Transverse colon (tissue), 4 donors: Measurements from ENCODE around the gene GRK6.

ENCODE experiments used
- CTCF ChIP-seq, 5 experiments: fragments of 200-600 bp in 3 of 5; fragments of 450-650 bp in 2 of 5; sonication (generic) in 3 of 5; IDR thresholded peaks; 1 replicate in 2 of 5; 2 replicates in 3 of 5; pipeline ENCODE4 v1.5.1; 2016 to 2017; ENCODE audit warnings: antibody characterized with exemption in 5 of 5, inconsistent platforms in 3 of 5, mild to moderate bottlenecking in 2 of 5, moderate library complexity in 1 of 5
- POLR2AphosphoS5 ChIP-seq, 3 donors: sonication (generic); formaldehyde crosslinking; IDR thresholded peaks; one replicate each; pipeline ENCODE4 v1.6.1; 2016; ENCODE audit warnings: antibody characterized with exemption in 3 of 3

GRCh38 chr5:177457852-177458681 is 31.6 kb downstream of the GRK6 start:
- no peak for TF ChIP-seq POLR2AphosphoS5 (IDR thresholded peaks at IDR 0.05)
- TF ChIP-seq CTCF (IDR thresholded peaks at IDR 0.05): no peak
